ENCODE results near the gene ACSS2.

ACSS2 gene

GRCh38 chr20:34915749-34916455, 39.5 kb downstream of the ACSS2 start:
- no peak for DNase-seq

GRCh38 chr20:34916774-34917354, 40.5 kb downstream of the ACSS2 start:
- DNase-seq = no peak

GRCh38 chr20:34920055-34920454, 43.6 kb downstream of the ACSS2 start:
- no peak for DNase-seq

GRCh38 chr20:34921436-34921835, 45.0 kb downstream of the ACSS2 start:
- no peak for DNase-seq

GRCh38 chr20:34922654-34923381, 46.4 kb downstream of the ACSS2 start:
- no peak for DNase-seq

- no peak for DNase-seq
Observed at GRCh38 chr20:34923414-34923813, 47.0 kb downstream of the ACSS2 start.

GRCh38 chr20:34925341-34925740, 48.9 kb downstream of the ACSS2 start:
- DNase-seq = no peak

- DNase-seq = no peak
Observed at GRCh38 chr20:34925981-34926380, 49.6 kb downstream of the ACSS2 start.

GRCh38 chr20:34926581-34926980, 50.2 kb downstream of the ACSS2 start:
- DNase-seq = no peak

GRCh38 chr20:34927736-34928135, 51.3 kb downstream of the ACSS2 start:
- no peak for DNase-seq

GRCh38 chr20:34928411-34928810, 52.0 kb downstream of the ACSS2 start:
- no peak for DNase-seq

- no peak for DNase-seq
Observed at GRCh38 chr20:34931771-34932170, 55.4 kb downstream of the ACSS2 start.

GRCh38 chr20:34938466-34939163, 62.2 kb downstream of the ACSS2 start:
- no peak for DNase-seq

GRCh38 chr20:34940081-34940481, 63.7 kb downstream of the ACSS2 start:
- DNase-seq = no peak

GRCh38 chr20:34941226-34941625, 64.8 kb downstream of the ACSS2 start:
- DNase-seq = no peak

- DNase-seq = no peak
Observed at GRCh38 chr20:34942301-34942700, 65.9 kb downstream of the ACSS2 start.

- DNase-seq = no peak
Observed at GRCh38 chr20:34943808-34944567, 67.6 kb downstream of the ACSS2 start.

GRCh38 chr20:34945315-34946077, 69.1 kb downstream of the ACSS2 start:
- no peak for DNase-seq

GRCh38 chr20:34946661-34947060, 70.2 kb downstream of the ACSS2 start:
- no peak for DNase-seq

GRCh38 chr20:34947336-34947735, 70.9 kb downstream of the ACSS2 start:
- no peak for DNase-seq

GRCh38 chr20:34948030-34948429, 71.6 kb downstream of the ACSS2 start:
- DNase-seq = no peak

- no peak for DNase-seq
Observed at GRCh38 chr20:34949120-34949519, 72.7 kb downstream of the ACSS2 start.
